HepG2 (cell line): ENCODE data around the gene NPB. TPM values are rescaled to one million over a fixed set of nuclear protein-coding genes. Genes with fewer than 3 reads are reported as not detected.
A peak's percentile ranks its signal among the peaks of the same experiment; 100 is the strongest.

Experiments
- HNRNPH1 ChIP-seq: fragments of 200-400 bp; formaldehyde crosslinking; optimal IDR thresholded peaks from 2 replicates; pipeline ENCODE3; 2017; ENCODE audit warnings: mild to moderate bottlenecking, low read depth, low read length
- HNRNPL ChIP-seq: fragments of 200-400 bp; formaldehyde crosslinking; IDR thresholded peaks from 2 replicates; pipeline ENCODE4 v1.6.1; 2017; ENCODE audit warnings: mild to moderate bottlenecking, low read depth, low read length
- ZNF619 ChIP-seq: sonication (generic); formaldehyde crosslinking; IDR thresholded peaks from 2 replicates; pipeline ENCODE4 v1.4.0; 2020; ENCODE audit warnings: mild to moderate bottlenecking, missing genetic modification reagents
- ZNF687 ChIP-seq: sonication (generic); formaldehyde crosslinking; IDR thresholded peaks from 2 replicates; pipeline ENCODE4 v1.5.1; 2020; ENCODE audit warnings: mild to moderate bottlenecking, missing genetic modification reagents, moderate library complexity
- ZNF770 ChIP-seq: sonication (generic); formaldehyde crosslinking; IDR thresholded peaks from 2 replicates; pipeline ENCODE4 v1.5.0; 2020; ENCODE audit warnings: mild to moderate bottlenecking, missing genetic modification reagents
- polyA plus RNA-seq, 8 experiments: library from polyadenylated mRNA; depleted of rRNA in 3 of 8; stranded (reverse) in 7 of 8; unstranded in 1 of 8; fragments of >200 nt; fragmentation: Illumina TruSeq in 4 of 8; extraction: Trizol in 4 of 8; gene quantifications; 2 replicates each; pipeline versions ENCODE4 v1.2.1 to v1.2.3, GENCODE V29; 2011 to 2016; ENCODE audit warnings: low read depth in 4 of 8, missing spikeins in 1 of 8, mixed read lengths in 1 of 8; ENCODE audit not compliant: insufficient read depth in 1 of 8
- total RNA-seq, 5 experiments: library from RNA; depleted of rRNA; stranded (reverse); fragments of >200 nt; fragmentation: Illumina TruSeq; extraction: Trizol; gene quantifications; 2 replicates each; pipeline ENCODE4 v1.2.3, GENCODE V29; 2016; ENCODE audit warnings: low read depth in 1 of 5

The NPB gene
- total and polyA plus RNA-seq, 2 of the 13 experiments (the other 11 are each of a cell fraction or from before 2014, with no cell fraction given), result 0.11 to 0.93 TPM

- TF ChIP-seq ZNF687 (CRISPR knock-in tag) (peak; percentile 24), HNRNPH1 (peak; percentile 51), HNRNPL (0 out of 2 replicates have a peak, but pooled peaks have one; percentile 56), ZNF619 (CRISPR knock-in tag) (no peak), ZNF770 (CRISPR knock-in tag) (peak; percentile 38; the same call in 1 of the 2 replicates)
Measured at GRCh38 chr17:81948635-81949378, 46.8 kb downstream of the NPB start (continued).
